ENCODE data around the gene SYNE1. TPM values are rescaled to one million over a fixed set of nuclear protein-coding genes. Genes with fewer than 3 reads are reported as not detected.

SYNE1 gene
- total RNA-seq, 1 donor from 2014 or later = 24.9 TPM

DNA sequence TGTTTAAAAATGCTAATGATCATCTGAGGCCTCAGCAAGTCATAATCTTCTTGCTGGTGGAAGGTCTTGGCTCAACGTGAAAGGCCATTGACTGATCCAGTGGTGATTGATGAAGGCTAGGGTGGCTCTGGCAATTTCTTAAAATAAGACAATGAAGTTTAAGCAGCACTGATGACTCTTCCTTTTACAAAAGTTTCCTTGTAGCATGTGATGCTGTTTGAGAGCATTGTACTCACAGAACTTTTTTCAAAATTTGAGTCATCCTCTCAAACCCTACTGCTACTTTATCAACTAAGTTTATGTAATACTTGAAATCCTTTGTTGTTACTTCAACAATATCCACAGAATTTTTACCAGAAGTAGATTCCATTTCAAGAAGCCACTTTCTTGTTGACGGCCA lies 447.4 kb downstream of the SYNE1 start:
- Mint-ChIP-seq H3K4me1 (no peaks in the 10 kb centered on the region), H3K9me3 (peaks cover 14% of the 10 kb centered on the region)

DNA sequence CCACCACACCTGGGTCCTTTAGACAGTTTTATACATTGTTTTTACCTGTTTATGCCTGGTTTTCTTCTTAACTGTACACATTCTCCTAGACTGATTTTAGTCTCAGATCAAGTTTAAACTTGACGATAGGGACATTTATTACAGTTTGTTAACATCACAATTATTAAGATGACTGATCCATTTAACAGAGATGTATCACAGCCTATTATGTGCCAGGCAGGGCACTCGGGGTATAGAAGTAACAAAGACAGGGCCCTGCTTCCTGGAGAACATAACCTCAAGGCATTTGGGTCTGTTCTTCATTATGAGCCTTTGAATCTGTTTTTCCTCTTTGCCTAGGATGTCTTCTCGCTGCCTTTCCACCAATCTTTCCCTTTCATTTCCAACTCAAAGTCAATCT lies 449.2 kb downstream of the SYNE1 start:
- Mint-ChIP-seq H3K4me3 (no peak overlapping the region), H3K36me3 (ENCODE audit: low read depth) (peaks cover 27% of the 10 kb centered on the region), H3K27ac (ENCODE audit: unreplicated experiment) (no peak overlapping the region), H3K9me3 (peaks cover 14% of the 10 kb centered on the region), H3K4me1 (no peaks in the 10 kb centered on the region), H3K27me3 (ENCODE audit: low read depth) (no peaks in the 10 kb centered on the region)
- no peak for TF ChIP-seq CTCF (conservative IDR thresholded peaks at IDR 0.05)
- DNase-seq (ENCODE audit: low read depth, low spot score) = no peak

More for the DNA sequence above, 447.4 kb downstream of the SYNE1 start:
- no peak for TF ChIP-seq CTCF (conservative IDR thresholded peaks at IDR 0.05)
- H3K27me3 Mint-ChIP-seq (ENCODE audit: low read depth) = no peaks in the 10 kb centered on the region
- no peak overlapping the region for H3K4me3 Mint-ChIP-seq
- H3K36me3 Mint-ChIP-seq (ENCODE audit: low read depth) = peaks cover 35% of the 10 kb centered on the region
- no peak for DNase-seq (ENCODE audit: low read depth, low spot score)
- no peak overlapping the region for H3K27ac Mint-ChIP-seq (ENCODE audit: unreplicated experiment)

GRCh38 chr6:152186840-152187239 lies 450.3 kb downstream of the SYNE1 start:
- H3K4me1 Mint-ChIP-seq = no peaks in the 10 kb centered on the region
- peaks cover 20% of the 10 kb centered on the region for H3K36me3 Mint-ChIP-seq (ENCODE audit: low read depth)
- H3K9me3 Mint-ChIP-seq = peaks cover 8% of the 10 kb centered on the region
- no peak for TF ChIP-seq CTCF (conservative IDR thresholded peaks at IDR 0.05)
- DNase-seq (ENCODE audit: low read depth, low spot score) = no peak
- no peak overlapping the region for H3K4me3 Mint-ChIP-seq
- H3K27ac Mint-ChIP-seq (ENCODE audit: unreplicated experiment) = no peak overlapping the region
- no peaks in the 10 kb centered on the region for H3K27me3 Mint-ChIP-seq (ENCODE audit: low read depth)

GRCh38 chr6:152184917-152185574 lies 452.1 kb downstream of the SYNE1 start:
- Mint-ChIP-seq H3K4me3 (no peak overlapping the region), H3K27ac (ENCODE audit: unreplicated experiment) (no peak overlapping the region), H3K9me3 (peaks cover 2% of the 10 kb centered on the region), H3K27me3 (ENCODE audit: low read depth) (no peaks in the 10 kb centered on the region), H3K4me1 (no peaks in the 10 kb centered on the region), H3K36me3 (ENCODE audit: low read depth) (peaks cover 14% of the 10 kb centered on the region)
- DNase-seq (ENCODE audit: low read depth, low spot score) = no peak
- TF ChIP-seq CTCF (conservative IDR thresholded peaks at IDR 0.05) = no peak

- Mint-ChIP-seq H3K4me1 (no peaks in the 10 kb centered on the region), H3K27me3 (ENCODE audit: low read depth) (no peaks in the 10 kb centered on the region), H3K27ac (ENCODE audit: unreplicated experiment) (no peak overlapping the region), H3K4me3 (no peak overlapping the region), H3K9me3 (peaks cover 2% of the 10 kb centered on the region), H3K36me3 (ENCODE audit: low read depth) (peaks cover 14% of the 10 kb centered on the region)
- no peak for TF ChIP-seq CTCF (conservative IDR thresholded peaks at IDR 0.05)
- no peak for DNase-seq (ENCODE audit: low read depth, low spot score)
Measured at GRCh38 chr6:152184573-152184916, 452.6 kb downstream of the SYNE1 start.

Measured in neural crest cell (in vitro differentiated cells).